Hepatocyte (in vitro differentiated cells): ENCODE data around the gene ALB.

Experiments used
- CTCF ChIP-seq: fragments of 200-600 bp; sonication (generic); IDR thresholded peaks from 2 replicates; pipeline ENCODE4 v1.5.1; 2016; ENCODE audit warnings: antibody characterized with exemption, mild to moderate bottlenecking; ENCODE audit not compliant: poor library complexity
- EZH2 ChIP-seq: fragments of 200-600 bp; sonication (generic); IDR thresholded peaks from 2 replicates; pipeline ENCODE4 v1.6.1; 2016; ENCODE audit warnings: antibody characterized with exemption, mild to moderate bottlenecking, borderline replicate concordance
- EZH2phosphoT487 ChIP-seq: fragments of 200-600 bp; sonication (generic); IDR thresholded peaks from one replicate; pipeline ENCODE4 v1.6.1; 2018; ENCODE audit warnings: antibody characterized with exemption, mild to moderate bottlenecking, low read depth, moderate library complexity; ENCODE audit not compliant: unreplicated experiment, severe bottlenecking

- TF ChIP-seq CTCF (no peak), EZH2 (no peak), EZH2phosphoT487 (no peak)
Measured at GRCh38 chr4:73414936-73415271, 10.8 kb downstream of the ALB start.
